H1 (cell line): Measurements from ENCODE around the gene ARHGAP23. TPM values are rescaled to one million over a fixed set of nuclear protein-coding genes. Genes with fewer than 3 reads are reported as not detected.

Source experiments
- CTCF ChIA-PET: fragments of 300-600 bp; sonication (Branson Sonifier 250); formaldehyde crosslinking; loops from one replicate; lab custom pipeline; 2021; ENCODE audit not compliant: partially characterized antibody; lab: Charles Lee
- POLR2A ChIA-PET: fragments of 300-600 bp; sonication (Branson Sonifier 250); formaldehyde crosslinking; loops from one replicate; lab custom pipeline; 2021; ENCODE audit warnings: inconsistent platforms; ENCODE audit not compliant: partially characterized antibody; lab: Charles Lee
- DNase-seq, 2 experiments: peaks; one replicate each; pipeline versions ENCODE4 v3.0.0 to v3.0.0-alpha.2; 2010 to 2022; ENCODE audit warnings: low spot score in 2 of 2, low read depth in 1 of 2, mixed read lengths in 1 of 2
- FAIRE-seq: peaks from 2 replicates; lab custom pipeline; 2011; peaks lifted over from hg19 to GRCh38; lab: Jason Lieb, UNC
- H2AFZ ChIP-seq: 2 replicates; pipeline ENCODE4 v1.8.1; 2012; ENCODE audit warnings: low read length, inconsistent platforms
- H2AK5ac ChIP-seq: 2 replicates; pipeline ENCODE4 v1.6.1; 2013; ENCODE audit warnings: low read depth, low read length
- H2BK120ac ChIP-seq: replicated peaks from 2 replicates; pipeline ENCODE3; 2013; ENCODE audit warnings: low read depth, low read length, inconsistent platforms
- H2BK12ac ChIP-seq: 2 replicates; pipeline ENCODE4 v1.6.1; 2013; ENCODE audit warnings: low read depth, low read length
- H2BK15ac ChIP-seq: 2 replicates; pipeline ENCODE4 v1.6.1; 2013; ENCODE audit warnings: low read length
- H2BK20ac ChIP-seq: 2 replicates; pipeline ENCODE4 v1.6.1; 2013; ENCODE audit warnings: low read length
- H2BK5ac ChIP-seq: 2 replicates; pipeline ENCODE4 v1.6.1; 2013; ENCODE audit warnings: low read depth, low read length
- H3K14ac ChIP-seq: 2 replicates; pipeline ENCODE4 v1.6.1; 2013; ENCODE audit warnings: inconsistent platforms; ENCODE audit not compliant: insufficient read length
- H3K18ac ChIP-seq: 2 replicates; pipeline ENCODE4 v1.6.1; 2013; ENCODE audit warnings: low read length; ENCODE audit errors: extremely low read depth
- H3K23ac ChIP-seq: 2 replicates; pipeline ENCODE4 v1.6.1; 2013; ENCODE audit warnings: inconsistent platforms; ENCODE audit not compliant: insufficient read length
- H3K23me2 ChIP-seq: 2 replicates; pipeline ENCODE4 v1.6.1; 2013; ENCODE audit warnings: low read depth, low read length
- H3K27ac ChIP-seq: 2 replicates; pipeline ENCODE4 v1.6.1; 2011; ENCODE audit warnings: low read depth, low read length, inconsistent platforms
- H3K27me3 ChIP-seq, 4 experiments: replicated peaks in 1 of 4; 1 replicate in 1 of 4; 2 replicates in 3 of 4; pipeline versions ENCODE4 v1.6.1 to v1.8.1; 2011 to 2013; ENCODE audit warnings: low read length in 3 of 4, mild to moderate bottlenecking in 3 of 4, inconsistent platforms in 2 of 4, mixed read lengths in 2 of 4, moderate library complexity in 1 of 4; ENCODE audit not compliant: control insufficient read depth in 3 of 4, insufficient read depth in 3 of 4; ENCODE audit errors: extremely low read depth in 1 of 4
- H3K36me3 ChIP-seq, 4 experiments: 2 replicates each; pipeline versions ENCODE4 v1.6.1 to v1.8.1; 2011 to 2013; ENCODE audit warnings: mild to moderate bottlenecking in 4 of 4, low read length in 3 of 4, moderate library complexity in 2 of 4, control low read depth in 1 of 4, inconsistent platforms in 1 of 4; ENCODE audit not compliant: insufficient read depth in 4 of 4, control insufficient read depth in 2 of 4
- H3K4ac ChIP-seq: replicated peaks from 2 replicates; pipeline ENCODE3; 2013; ENCODE audit warnings: low read length, low read depth, mixed read lengths, inconsistent platforms; ENCODE audit not compliant: insufficient read length
- H3K4me1 ChIP-seq, 4 experiments: replicated peaks in 1 of 4; 1 replicate in 1 of 4; 2 replicates in 3 of 4; pipeline versions ENCODE4 v1.6.1 to v1.8.1; 2011 to 2013; ENCODE audit warnings: low read length in 3 of 4, inconsistent platforms in 2 of 4, mixed read lengths in 1 of 4; ENCODE audit not compliant: insufficient read depth in 4 of 4, control insufficient read depth in 3 of 4
- H3K4me2 ChIP-seq, 2 experiments: 2 replicates each; pipeline versions ENCODE4 v1.6.1 to v1.8.1; 2011 to 2013; ENCODE audit warnings: low read depth in 2 of 2, low read length in 2 of 2, control low read depth in 1 of 2, inconsistent platforms in 1 of 2, mild to moderate bottlenecking in 1 of 2; ENCODE audit not compliant: insufficient read depth in 1 of 2
- H3K4me3 ChIP-seq, 4 experiments: fragments of 200-600, 300-600 bp in 1 of 4; sonication (generic), shearing (Covaris generic), sonication (Bioruptor Twin) in 1 of 4; 2 replicates each; pipeline versions ENCODE4 v1.5.1 to v1.8.1; 2011 to 2016; ENCODE audit warnings: low read length in 4 of 4, low read depth in 3 of 4, control low read depth in 2 of 4, inconsistent platforms in 2 of 4, mild to moderate bottlenecking in 2 of 4, mixed read lengths in 1 of 4, moderate library complexity in 1 of 4; ENCODE audit not compliant: insufficient read depth in 2 of 4; ENCODE audit errors: extremely low read depth in 1 of 4
- H3K56ac ChIP-seq: replicated peaks from 2 replicates; pipeline ENCODE3; 2013; ENCODE audit warnings: low read depth, mild to moderate bottlenecking, mixed read lengths, low read length, inconsistent platforms; ENCODE audit not compliant: insufficient read length
- H3K79me1 ChIP-seq: 2 replicates; pipeline ENCODE4 v1.6.1; 2013; ENCODE audit warnings: low read depth, low read length, control low read depth
- H3K79me2 ChIP-seq, 2 experiments: 2 replicates each; pipeline versions ENCODE4 v1.6.1 to v1.8.1; 2012 to 2013; ENCODE audit warnings: low read length in 2 of 2, mild to moderate bottlenecking in 2 of 2, inconsistent platforms in 1 of 2; ENCODE audit not compliant: insufficient read depth in 2 of 2, control insufficient read depth in 1 of 2
- H3K9ac ChIP-seq, 4 experiments: replicated peaks in 1 of 4; 1 replicate in 1 of 4; 2 replicates in 3 of 4; pipeline versions ENCODE4 v1.6.1 to v1.8.1; 2011 to 2013; ENCODE audit warnings: low read depth in 3 of 4, low read length in 3 of 4, control low read depth in 2 of 4, mild to moderate bottlenecking in 2 of 4, moderate library complexity in 2 of 4, inconsistent platforms in 1 of 4; ENCODE audit errors: extremely low read depth in 1 of 4
- H3K9me3 ChIP-seq, 2 experiments: 2 replicates each; pipeline versions ENCODE4 v1.6.1 to v1.8.1; 2012 to 2013; ENCODE audit warnings: mild to moderate bottlenecking in 2 of 2, moderate library complexity in 2 of 2, control low read depth in 1 of 2, inconsistent platforms in 1 of 2, low read depth in 1 of 2, low read length in 1 of 2, mixed read lengths in 1 of 2; ENCODE audit not compliant: insufficient read depth in 2 of 2
- H4K20me1 ChIP-seq, 2 experiments: replicated peaks in 1 of 2; 2 replicates each; pipeline versions ENCODE3 to v1.8.1; 2011 to 2013; ENCODE audit warnings: inconsistent platforms in 2 of 2, low read length in 2 of 2, mild to moderate bottlenecking in 1 of 2; ENCODE audit not compliant: insufficient read depth in 2 of 2, control insufficient read depth in 1 of 2
- H4K5ac ChIP-seq: 2 replicates; pipeline ENCODE4 v1.6.1; 2013; ENCODE audit warnings: low read length, low read depth, mixed read lengths, inconsistent platforms; ENCODE audit not compliant: insufficient read length
- H4K8ac ChIP-seq: 2 replicates; pipeline ENCODE4 v1.8.0; 2013; ENCODE audit warnings: mild to moderate bottlenecking, moderate library complexity, low read length, inconsistent platforms; ENCODE audit not compliant: insufficient read depth; ENCODE audit errors: extremely low read depth
- H4K91ac ChIP-seq: replicated peaks from 2 replicates; pipeline ENCODE3; 2013; ENCODE audit warnings: low read length, mixed read lengths, inconsistent platforms; ENCODE audit not compliant: insufficient read length
- BRCA1 ChIP-seq: IDR thresholded peaks from 2 replicates; pipeline ENCODE4 v1.6.1; 2012; ENCODE audit warnings: low read depth, low read length, improper control_type of control experiment
- CHD2 ChIP-seq: IDR thresholded peaks from 2 replicates; pipeline ENCODE4 v1.6.1; 2012; ENCODE audit warnings: low read length, improper control_type of control experiment
- FOSL1 ChIP-seq: IDR thresholded peaks from 2 replicates; pipeline ENCODE4 v1.6.1; 2011; ENCODE audit warnings: mild to moderate bottlenecking, low read depth, low read length, moderate library complexity; ENCODE audit not compliant: insufficient read depth
- WGBS, 2 experiments: shearing (Covaris generic) in 1 of 2; methylation state at CpG; one replicate each; pipeline versions ENCODE4 v1.1.6 to v1.1.7; 2013 to 2015; ENCODE audit warnings: low lambda C conversion rate in 2 of 2, mixed read lengths in 2 of 2, inconsistent platforms in 1 of 2, low coverage in 1 of 2, missing lambda C conversion rate in 1 of 2; ENCODE audit not compliant: insufficient replicate concordance in 2 of 2, insufficient coverage in 1 of 2, insufficient read length in 1 of 2; ENCODE audit errors: extremely low coverage in 1 of 2, missing lambda C conversion rate in 1 of 2; 5-methylcytosine and 5-hydroxymethylcytosine counted together
- polyA plus RNA-seq, 7 experiments: library from polyadenylated mRNA; depleted of rRNA in 3 of 7; stranded (reverse) in 5 of 7; unstranded in 2 of 7; fragments of >200 nt in 5 of 7; fragments of 200-250 nt in 2 of 7; gene quantifications; 1 replicate in 5 of 7; 2 replicates in 1 of 7; 4 replicates in 1 of 7; pipeline versions ENCODE4 v1.2.1 to v1.2.3, GENCODE V29; 2011 to 2013; ENCODE audit warnings: missing spikeins in 2 of 7, mixed read lengths in 2 of 7
- total RNA-seq: library from RNA; stranded (reverse); fragmentation: NEBNext Ultra II Directional; extraction: Animal tissue kit (Norgen Biotek cat#: 25700); gene quantifications from 2 replicates; pipeline ENCODE4 v1.2.1, GENCODE V29; 2021

ARHGAP23 gene
- total and polyA plus RNA-seq, 2 of the 8 experiments (the other 6 are each of a cell fraction or from before 2014, with no cell fraction given), result 16.3 to 107 TPM

DNA sequence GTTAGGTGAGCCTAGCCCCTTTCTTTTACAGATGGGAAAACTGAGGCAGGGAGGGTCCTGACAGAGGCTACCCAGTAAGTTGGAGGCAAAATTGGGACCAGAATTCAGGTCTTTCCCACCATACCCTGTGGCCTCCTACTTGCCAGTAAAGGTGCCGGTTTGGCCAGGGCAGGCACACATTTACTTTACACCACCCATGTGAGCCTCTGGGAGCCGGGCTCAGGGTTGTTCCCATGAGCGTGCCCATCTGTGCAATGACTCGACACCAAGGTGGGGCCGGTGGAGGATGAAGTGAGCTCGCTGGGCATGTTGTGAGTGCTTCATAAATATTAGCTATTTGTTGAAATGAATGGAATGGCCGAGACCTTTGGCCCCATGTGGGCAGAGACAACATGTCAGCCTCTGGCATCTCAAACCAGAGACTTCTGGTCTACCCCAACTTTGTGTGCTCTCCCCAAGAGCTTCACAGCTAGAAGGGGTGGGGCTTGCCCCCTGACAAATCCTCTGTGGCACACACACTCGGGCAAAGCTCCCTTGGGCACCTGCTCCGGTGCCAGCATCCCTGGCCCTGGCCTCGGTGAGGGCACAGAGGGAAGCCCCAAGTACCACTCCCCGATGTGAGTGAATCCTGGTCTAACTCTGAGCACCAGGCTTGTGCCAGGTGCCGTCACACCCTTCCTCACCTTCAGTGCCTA is 117.4 kb downstream of the ARHGAP23 start:
- peaks cover 1 to 2% of the 10 kb centered on the region in 2 experiments for H4K20me1 ChIP-seq
- TF ChIP-seq BRCA1 (no peak), FOSL1 (no peak), CHD2 (no peak)
- H3K23me2 ChIP-seq, result no peaks in the 10 kb centered on the region
- H2BK5ac ChIP-seq, result no peak overlapping the region
- no peak overlapping the region for H2BK15ac ChIP-seq
- H3K9ac ChIP-seq, result no peak overlapping the region
- no peak overlapping the region for H3K4ac ChIP-seq
- H2BK20ac ChIP-seq, result no peak overlapping the region
- no peak overlapping the region for H3K27ac ChIP-seq
- no peaks in the 10 kb centered on the region; a peak in 1 of 7 replicates for H3K27me3 ChIP-seq
- no peak overlapping the region for H3K4me3 ChIP-seq
- FAIRE-seq (no peak), DNase-seq (no peak)
- H3K56ac ChIP-seq, result no peak overlapping the region
- no peak overlapping the region for H3K14ac ChIP-seq
- no peak overlapping the region for H4K5ac ChIP-seq
- no peak overlapping the region for H3K23ac ChIP-seq
- H4K8ac ChIP-seq, result no peak overlapping the region
- H2BK12ac ChIP-seq, result no peak overlapping the region
- WGBS, 2 experiments, result 94% methylated on average over 11 of the region's 12 CpGs; no CpG with 5 or more reads in 1 of the 2 experiments
- no peaks in the 10 kb centered on the region for H3K36me3 ChIP-seq
- H2AFZ ChIP-seq, result no peak overlapping the region
- H2BK120ac ChIP-seq, result no peak overlapping the region
- H4K91ac ChIP-seq, result no peak overlapping the region
- no peak overlapping the region for H3K4me2 ChIP-seq
- peaks cover 0 to 7% (median 0%) of the 10 kb centered on the region in 4 experiments; a peak in 2 of 7 replicates for H3K4me1 ChIP-seq
- H3K18ac ChIP-seq, result no peak overlapping the region
- H3K79me2 ChIP-seq, result no peaks in the 10 kb centered on the region
- ChIA-PET POLR2A (interaction anchor here (0.7 to 1.4 kb wide), 4 partner anchors 9 to 185 kb away, joined by 3 to 4 read pairs (median 4); partner anchors contain the start of gene SRCIN1), CTCF (interaction anchor here (0.6 to 38.1 kb wide), 14 partner anchors 4 to 189 kb away, joined by 3 to 914 read pairs (median 8); partner anchors contain the start of gene SRCIN1)
- H3K9me3 ChIP-seq, result no peaks in the 10 kb centered on the region
- H3K79me1 ChIP-seq, result no peaks in the 10 kb centered on the region
- no peak overlapping the region for H2AK5ac ChIP-seq
